GM12878 (cell line): ENCODE measurements around the gene FN1. TPM values are rescaled to one million over a fixed set of nuclear protein-coding genes. Genes with fewer than 3 reads are reported as not detected.

Experiments used
- ATAC-seq: fragments of 200-7000 bp; cut with Tn5 transposase; 3 replicates; pipeline ENCODE4 v1.9.1; 2020; ENCODE audit warnings: mild to moderate bottlenecking, moderate library complexity
- BruUV-seq: library from RNA; stranded (reverse); fragments of 400-500 nt; replicated peaks from 2 replicates; lab custom pipeline; 2021; lab: Mats Ljungman, UMichigan
- CTCF ChIA-PET: fragments of 300-600 bp; sonication (Branson Sonifier 250); formaldehyde crosslinking; extraction: SDS; loops from one replicate; lab custom pipeline; 2021; ENCODE audit warnings: inconsistent platforms; lab: Yijun Ruan, JAX
- POLR2A ChIA-PET: fragments of 350-600 bp; formaldehyde crosslinking; extraction: SDS; loops from one replicate; lab custom pipeline; 2021; ENCODE audit warnings: inconsistent platforms; lab: Charles Lee
- RAD21 ChIA-PET: fragments of 300-600 bp; sonication (Branson Sonifier 250); formaldehyde crosslinking; loops from one replicate; lab custom pipeline; 2023; ENCODE audit warnings: antibody characterized with exemption; ENCODE audit not compliant: unreplicated experiment; lab: Charles Lee
- SMC1A ChIA-PET: fragments of 300-600 bp; sonication (Branson Sonifier 250); formaldehyde crosslinking; loops from one replicate; lab custom pipeline; 2023; ENCODE audit not compliant: unreplicated experiment, uncharacterized antibody; lab: Charles Lee
- DNase-seq: peaks from one replicate; pipeline ENCODE4 v3.0.0-alpha.2; 2011; ENCODE audit warnings: low read depth, low spot score
- FAIRE-seq: peaks from 3 replicates; lab custom pipeline; 2011; peaks lifted over from hg19 to GRCh38; lab: Jason Lieb, UNC
- H2AFZ ChIP-seq: 2 replicates; pipeline ENCODE4 v1.6.0; 2011; ENCODE audit warnings: low read depth, low read length, control low read depth; ENCODE audit not compliant: control insufficient read depth
- H3K27ac ChIP-seq: 2 replicates; pipeline ENCODE4 v1.5.1; 2011; ENCODE audit warnings: control low read depth; ENCODE audit not compliant: control insufficient read depth, insufficient read depth
- H3K27me3 ChIP-seq, 2 experiments: replicated peaks in 1 of 2; 2 replicates each; pipeline versions ENCODE4 v1.6.0 to v1.6.1; 2011; ENCODE audit warnings: low read length in 1 of 2; ENCODE audit not compliant: control insufficient read depth in 2 of 2, insufficient read depth in 2 of 2
- H3K36me3 ChIP-seq, 2 experiments: 2 replicates each; pipeline ENCODE4 v1.5.1; 2011; ENCODE audit warnings: low read length in 1 of 2; ENCODE audit not compliant: control insufficient read depth in 2 of 2, insufficient read depth in 2 of 2
- H3K4me1 ChIP-seq: 2 replicates; pipeline ENCODE4 v1.6.1; 2011; ENCODE audit warnings: mild to moderate bottlenecking, low read length, moderate library complexity, mixed read lengths; ENCODE audit not compliant: control insufficient read depth, insufficient read depth
- H3K4me2 ChIP-seq: 2 replicates; pipeline ENCODE4 v1.6.0; 2011; ENCODE audit warnings: control low read depth; ENCODE audit not compliant: control insufficient read depth, insufficient read depth
- H3K4me3 ChIP-seq: fragments of 200-600 bp; sonication (generic); 2 replicates; pipeline ENCODE4 v1.5.1; 2016
- H3K79me2 ChIP-seq: 2 replicates; pipeline ENCODE4 v1.6.0; 2011; ENCODE audit warnings: low read length; ENCODE audit not compliant: control insufficient read depth, insufficient read depth
- H3K9ac ChIP-seq: 2 replicates; pipeline ENCODE4 v1.8.0; 2011; ENCODE audit warnings: low read length, control low read depth, mixed read lengths; ENCODE audit not compliant: control insufficient read depth, insufficient read depth
- H3K9me3 ChIP-seq: replicated peaks from 3 replicates; pipeline ENCODE4 v1.5.1; 2011; ENCODE audit warnings: mild to moderate bottlenecking, low read length; ENCODE audit not compliant: control insufficient read depth, insufficient read depth
- H4K20me1 ChIP-seq: 2 replicates; pipeline ENCODE4 v1.6.0; 2011; ENCODE audit not compliant: control insufficient read depth, insufficient read depth
- CBX3 ChIP-seq: fragments of 200-600 bp; sonication (generic); IDR thresholded peaks from 2 replicates; pipeline ENCODE4 v1.6.1; 2016; ENCODE audit warnings: low read depth, borderline replicate concordance
- EED ChIP-seq: sonication (generic); IDR thresholded peaks from 2 replicates; pipeline ENCODE4 v1.6.1; 2016; ENCODE audit warnings: antibody characterized with exemption, low read depth
- EZH2 ChIP-seq: IDR thresholded peaks from 2 replicates; pipeline ENCODE4 v1.6.1; 2012; ENCODE audit warnings: low read depth, mild to moderate bottlenecking, control low read depth, inconsistent platforms, low read length, borderline replicate concordance; ENCODE audit not compliant: control insufficient read depth
- IKZF1 ChIP-seq: fragments of 450-650 bp; conservative IDR thresholded peaks from 2 replicates; pipeline ENCODE4 v1.6.1; 2017; ENCODE audit warnings: antibody characterized with exemption, mild to moderate bottlenecking
- JUNB ChIP-seq: IDR thresholded peaks from 2 replicates; pipeline ENCODE4 v1.6.1; 2016; ENCODE audit warnings: antibody characterized with exemption, mild to moderate bottlenecking
- PAX5 ChIP-seq: IDR thresholded peaks from 2 replicates; pipeline ENCODE4 v1.6.1; 2011; ENCODE audit warnings: low read depth, low read length, borderline replicate concordance
- POLR2AphosphoS2 ChIP-seq: IDR thresholded peaks from 2 replicates; pipeline ENCODE4 v1.6.1; 2011; ENCODE audit warnings: low read depth, mild to moderate bottlenecking, low read length, improper control_type of control experiment, moderate library complexity
- SMARCA5 ChIP-seq: fragments of 450-650 bp; IDR thresholded peaks from 2 replicates; pipeline ENCODE4 v1.6.1; 2017; ENCODE audit warnings: mild to moderate bottlenecking
- ZNF687 ChIP-seq: fragments of 450-650 bp; IDR thresholded peaks from 2 replicates; pipeline ENCODE4 v1.6.1; 2017; ENCODE audit warnings: mild to moderate bottlenecking, moderate library complexity
- ZZZ3 ChIP-seq: IDR thresholded peaks from 2 replicates; pipeline ENCODE4 v1.6.1; 2011; ENCODE audit warnings: low read depth; ENCODE audit not compliant: control insufficient read depth, insufficient read length
- WGBS: methylation state at CpG from one replicate; pipeline ENCODE4 v1.1.6; 2016; ENCODE audit warnings: low lambda C conversion rate; ENCODE audit not compliant: insufficient replicate concordance, insufficient coverage; ENCODE audit errors: missing lambda C conversion rate; 5-methylcytosine and 5-hydroxymethylcytosine counted together
- in situ Hi-C: fragments of 300-500 bp; cut with MboI; formaldehyde crosslinking; loops from 9 replicates; pipeline ENCODE4 v1.14.3; 2018; ENCODE audit warnings: mixed read lengths
- intact Hi-C: fragments of 100-400 bp; cut with micrococcal nuclease; formaldehyde crosslinking; loops from one replicate; pipeline ENCODE4 v1.14.2; 2022; ENCODE audit not compliant: unreplicated experiment
- polyA plus RNA-seq, 11 experiments: library from polyadenylated mRNA; depleted of rRNA in 4 of 11; unstranded in 6 of 11; stranded (reverse) in 5 of 11; fragments of >200 nt; fragmentation: Nextera tagmentation in 4 of 11; fragmentation: Illumina TruSeq in 1 of 11; extraction: Ambion mirVana in 4 of 11; extraction: Trizol in 1 of 11; gene quantifications; 1 replicate in 1 of 11; 2 replicates in 10 of 11; pipeline versions ENCODE4 v1.2.1 to v1.2.3, GENCODE V29; 2011 to 2016; ENCODE audit warnings: inconsistent platforms in 2 of 11, missing spikeins in 2 of 11, low read depth in 1 of 11
- total RNA-seq, 4 experiments: library from RNA; depleted of rRNA in 3 of 4; stranded (reverse); fragments of >200 nt in 3 of 4; fragmentation: Illumina TruSeq in 1 of 4; extraction: Trizol in 1 of 4; gene quantifications; 2 replicates each; pipeline versions ENCODE4 v1.2.1 to v1.2.3, GENCODE V29; 2013 to 2021

FN1 gene
- total and polyA plus RNA-seq, 10 of the 15 experiments (the other 5 are each of a cell fraction or from before 2014, with no cell fraction given), result 0.60 to 9.4 (median 1.5) TPM

GRCh38 chr2:215370112-215370965 is 65.5 kb downstream of the FN1 start (continued):
- TF ChIP-seq ZNF687 (no peak), JUNB (no peak), SMARCA5 (no peak), ZZZ3 (no peak)

GRCh38 chr2:215369181-215369760 is 66.6 kb downstream of the FN1 start:
- FAIRE-seq (no peak), DNase-seq (no peak), ATAC-seq (no peak)
- Histone ChIP-seq H2AFZ (no peak overlapping the region), H3K79me2 (no peaks in the 10 kb centered on the region), H3K4me1 (no peaks in the 10 kb centered on the region), H3K27ac (no peak overlapping the region), H3K27me3 (no peaks in the 10 kb centered on the region), H3K4me2 (no peak overlapping the region), H3K4me3 (no peak overlapping the region), H3K9me3 (no peaks in the 10 kb centered on the region; the same call in 2 of the 3 replicates), H4K20me1 (no peaks in the 10 kb centered on the region), H3K36me3 (peaks cover 0 to 7% of the 10 kb centered on the region in 2 experiments; a peak in 2 of 4 replicates), H3K9ac (no peak overlapping the region)
- WGBS, result 100% methylated on average over 3 of the region's 3 CpGs
- in situ Hi-C loops, result no loop called here
- TF ChIP-seq EZH2, result no peak
- no peak for TF ChIP-seq POLR2AphosphoS2
- no peak for TF ChIP-seq IKZF1
- no peak for TF ChIP-seq EED
- TF ChIP-seq CBX3, result no peak
- TF ChIP-seq PAX5, result no peak
- CTCF ChIA-PET, result no interaction called here
- POLR2A ChIA-PET, result no interaction called here
- RAD21 ChIA-PET, result no interaction called here
- intact Hi-C loops, result no loop called here
- SMC1A ChIA-PET, result interaction anchor here (1.0 to 1.3 kb wide), 2 partner anchors 9 to 55 kb away, joined by 3 read pairs; no protein-coding TSS in a partner anchor
- no TSS peak for BruUV-seq
